Measurements from ENCODE around the gene CRCP.
A peak's percentile ranks its signal among the peaks of the same experiment; 100 is the strongest.

DNA sequence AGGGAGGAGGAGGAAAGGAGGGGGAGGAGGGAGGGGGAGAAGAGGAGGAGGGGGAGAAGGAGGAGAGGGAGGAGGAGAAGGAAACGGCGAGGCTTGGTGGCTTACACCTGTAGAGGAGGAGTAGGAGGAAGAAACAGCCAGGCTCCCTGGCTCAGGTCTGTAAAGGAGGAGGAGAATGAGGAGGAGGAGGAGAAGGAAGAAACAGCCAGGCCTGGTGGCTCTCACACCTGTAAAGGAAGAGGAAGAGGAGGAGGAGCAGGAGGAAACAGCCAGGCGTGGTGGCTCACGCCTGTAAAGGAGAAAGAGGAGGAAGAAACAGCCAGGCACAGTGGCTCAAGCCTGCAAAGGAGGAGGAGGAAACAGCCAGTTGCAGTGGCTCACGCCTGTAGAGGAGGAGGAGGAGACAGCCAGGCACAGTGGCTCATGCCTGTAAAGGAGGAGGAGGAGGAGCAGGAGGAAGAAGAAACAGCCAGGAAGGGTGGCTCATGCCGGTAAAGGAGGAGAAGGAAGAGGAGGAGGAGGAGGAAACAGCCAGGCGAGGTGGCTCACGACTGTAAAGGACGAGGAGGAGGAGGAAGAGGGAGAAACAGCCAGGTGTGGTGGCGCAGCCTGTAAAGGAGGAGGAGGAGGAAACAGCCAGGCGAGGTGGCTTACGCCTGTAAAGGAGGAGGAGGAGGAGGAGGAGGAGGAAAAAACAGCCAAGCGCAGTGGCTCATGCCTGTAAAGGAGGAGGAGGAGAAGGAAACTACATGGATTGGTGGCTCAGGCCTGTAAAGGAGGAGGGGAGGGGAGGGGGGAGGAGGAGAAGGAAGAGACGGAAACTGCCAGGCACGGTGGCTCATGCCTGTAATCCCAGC, 14.9 kb upstream of the CRCP start:
- no peak for TF ChIP-seq CBX2 (IDR thresholded peaks at IDR 0.05; ENCODE audit: borderline replicate concordance, low read depth)
- TF ChIP-seq MAZ (IDR thresholded peaks at IDR 0.05; ENCODE audit: borderline replicate concordance, low read depth, low read length): 0 out of 2 replicates have a peak, but pooled peaks have one; percentile 29
- TF ChIP-seq, protein P1, sequence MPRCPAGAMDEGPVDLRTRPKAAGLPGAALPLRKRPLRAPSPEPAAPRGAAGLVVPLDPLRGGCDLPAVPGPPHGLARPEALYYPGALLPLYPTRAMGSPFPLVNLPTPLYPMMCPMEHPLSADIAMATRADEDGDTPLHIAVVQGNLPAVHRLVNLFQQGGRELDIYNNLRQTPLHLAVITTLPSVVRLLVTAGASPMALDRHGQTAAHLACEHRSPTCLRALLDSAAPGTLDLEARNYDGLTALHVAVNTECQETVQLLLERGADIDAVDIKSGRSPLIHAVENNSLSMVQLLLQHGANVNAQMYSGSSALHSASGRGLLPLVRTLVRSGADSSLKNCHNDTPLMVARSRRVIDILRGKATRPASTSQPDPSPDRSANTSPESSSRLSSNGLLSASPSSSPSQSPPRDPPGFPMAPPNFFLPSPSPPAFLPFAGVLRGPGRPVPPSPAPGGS (IDR thresholded peaks at IDR 0.05): no peak
- TF ChIP-seq RNF2 (IDR thresholded peaks at IDR 0.05; ENCODE audit: borderline replicate concordance, low read depth): no peak
- TF ChIP-seq GATA3 (IDR thresholded peaks at IDR 0.05; ENCODE audit: borderline replicate concordance): no peak
- TF ChIP-seq, protein P2, sequence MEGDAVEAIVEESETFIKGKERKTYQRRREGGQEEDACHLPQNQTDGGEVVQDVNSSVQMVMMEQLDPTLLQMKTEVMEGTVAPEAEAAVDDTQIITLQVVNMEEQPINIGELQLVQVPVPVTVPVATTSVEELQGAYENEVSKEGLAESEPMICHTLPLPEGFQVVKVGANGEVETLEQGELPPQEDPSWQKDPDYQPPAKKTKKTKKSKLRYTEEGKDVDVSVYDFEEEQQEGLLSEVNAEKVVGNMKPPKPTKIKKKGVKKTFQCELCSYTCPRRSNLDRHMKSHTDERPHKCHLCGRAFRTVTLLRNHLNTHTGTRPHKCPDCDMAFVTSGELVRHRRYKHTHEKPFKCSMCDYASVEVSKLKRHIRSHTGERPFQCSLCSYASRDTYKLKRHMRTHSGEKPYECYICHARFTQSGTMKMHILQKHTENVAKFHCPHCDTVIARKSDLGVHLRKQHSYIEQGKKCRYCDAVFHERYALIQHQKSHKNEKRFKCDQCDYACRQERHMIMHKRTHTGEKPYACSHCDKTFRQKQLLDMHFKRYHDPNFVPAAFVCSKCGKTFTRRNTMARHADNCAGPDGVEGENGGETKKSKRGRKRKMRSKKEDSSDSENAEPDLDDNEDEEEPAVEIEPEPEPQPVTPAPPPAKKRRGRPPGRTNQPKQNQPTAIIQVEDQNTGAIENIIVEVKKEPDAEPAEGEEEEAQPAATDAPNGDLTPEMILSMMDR (IDR thresholded peaks at IDR 0.05): no peak
- TF ChIP-seq SMC3 (IDR thresholded peaks at IDR 0.05): peak; percentile 28; the same call in 1 of the 3 replicates
- peak; percentile 54; the same call in 1 of the 2 replicates for TF ChIP-seq HDAC2 (IDR thresholded peaks at IDR 0.05)
- peak; percentile 31; the same call in 1 of the 2 replicates for TF ChIP-seq POLR2A (IDR thresholded peaks at IDR 0.05; ENCODE audit: low read length)
- TF ChIP-seq RAD21 (conservative IDR thresholded peaks at IDR 0.05 in 1 of 2, IDR thresholded peaks at IDR 0.05 in 1 of 2): no peak
- no peak for TF ChIP-seq KDM5A (IDR thresholded peaks at IDR 0.05)
- TF ChIP-seq HOXA7 (CRISPR knock-in tag; IDR thresholded peaks at IDR 0.05): peak; percentile 61; the same call in 1 of the 2 replicates
- TF ChIP-seq EP300 (IDR thresholded peaks at IDR 0.05): no peak; a peak in 1 of 5 replicates
- TF ChIP-seq, protein P3, sequence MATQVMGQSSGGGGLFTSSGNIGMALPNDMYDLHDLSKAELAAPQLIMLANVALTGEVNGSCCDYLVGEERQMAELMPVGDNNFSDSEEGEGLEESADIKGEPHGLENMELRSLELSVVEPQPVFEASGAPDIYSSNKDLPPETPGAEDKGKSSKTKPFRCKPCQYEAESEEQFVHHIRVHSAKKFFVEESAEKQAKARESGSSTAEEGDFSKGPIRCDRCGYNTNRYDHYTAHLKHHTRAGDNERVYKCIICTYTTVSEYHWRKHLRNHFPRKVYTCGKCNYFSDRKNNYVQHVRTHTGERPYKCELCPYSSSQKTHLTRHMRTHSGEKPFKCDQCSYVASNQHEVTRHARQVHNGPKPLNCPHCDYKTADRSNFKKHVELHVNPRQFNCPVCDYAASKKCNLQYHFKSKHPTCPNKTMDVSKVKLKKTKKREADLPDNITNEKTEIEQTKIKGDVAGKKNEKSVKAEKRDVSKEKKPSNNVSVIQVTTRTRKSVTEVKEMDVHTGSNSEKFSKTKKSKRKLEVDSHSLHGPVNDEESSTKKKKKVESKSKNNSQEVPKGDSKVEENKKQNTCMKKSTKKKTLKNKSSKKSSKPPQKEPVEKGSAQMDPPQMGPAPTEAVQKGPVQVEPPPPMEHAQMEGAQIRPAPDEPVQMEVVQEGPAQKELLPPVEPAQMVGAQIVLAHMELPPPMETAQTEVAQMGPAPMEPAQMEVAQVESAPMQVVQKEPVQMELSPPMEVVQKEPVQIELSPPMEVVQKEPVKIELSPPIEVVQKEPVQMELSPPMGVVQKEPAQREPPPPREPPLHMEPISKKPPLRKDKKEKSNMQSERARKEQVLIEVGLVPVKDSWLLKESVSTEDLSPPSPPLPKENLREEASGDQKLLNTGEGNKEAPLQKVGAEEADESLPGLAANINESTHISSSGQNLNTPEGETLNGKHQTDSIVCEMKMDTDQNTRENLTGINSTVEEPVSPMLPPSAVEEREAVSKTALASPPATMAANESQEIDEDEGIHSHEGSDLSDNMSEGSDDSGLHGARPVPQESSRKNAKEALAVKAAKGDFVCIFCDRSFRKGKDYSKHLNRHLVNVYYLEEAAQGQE (IDR thresholded peaks at IDR 0.05): no peak

All from A549 (cell line).